Measurements from ENCODE around the gene CST3.
"Not testable (repeated sequence)": the region's sequence is repeated elsewhere in the genome, so short reads cannot be mapped to it uniquely, and the experiment has no call there.

The CST3 gene

DNA sequence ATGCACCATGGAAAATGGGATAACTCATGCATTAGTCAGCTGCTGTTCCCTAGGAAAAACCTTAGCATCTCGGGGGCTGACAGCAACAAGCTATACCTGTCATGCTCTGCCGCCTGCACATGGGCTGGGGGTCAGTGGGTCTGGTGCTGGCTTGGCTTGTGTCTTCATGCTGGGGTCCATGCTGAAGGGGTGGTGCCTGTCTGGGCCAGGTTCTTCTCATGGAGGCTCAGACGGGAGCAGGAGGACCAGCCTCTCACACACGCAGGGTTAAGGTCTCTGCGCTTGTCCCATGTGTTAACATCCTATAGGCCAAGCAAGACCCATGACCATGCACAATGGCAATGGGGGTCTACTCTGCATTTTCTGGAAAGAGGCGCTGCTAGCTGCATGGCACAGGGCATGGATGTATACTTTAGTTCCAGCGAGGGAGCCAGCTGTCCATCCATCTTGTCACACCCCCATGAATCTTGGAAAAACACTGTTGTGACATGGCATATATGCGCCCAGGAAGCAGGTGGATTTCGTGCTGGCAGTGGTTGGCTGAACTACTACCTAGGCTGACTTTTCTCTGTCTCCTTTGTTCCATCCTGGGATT lies 24.6 kb upstream of the CST3 start:
- DNase-seq (ENCODE audit: low read depth in 4 of 4, low spot score in 1 of 4) = no peak

DNA sequence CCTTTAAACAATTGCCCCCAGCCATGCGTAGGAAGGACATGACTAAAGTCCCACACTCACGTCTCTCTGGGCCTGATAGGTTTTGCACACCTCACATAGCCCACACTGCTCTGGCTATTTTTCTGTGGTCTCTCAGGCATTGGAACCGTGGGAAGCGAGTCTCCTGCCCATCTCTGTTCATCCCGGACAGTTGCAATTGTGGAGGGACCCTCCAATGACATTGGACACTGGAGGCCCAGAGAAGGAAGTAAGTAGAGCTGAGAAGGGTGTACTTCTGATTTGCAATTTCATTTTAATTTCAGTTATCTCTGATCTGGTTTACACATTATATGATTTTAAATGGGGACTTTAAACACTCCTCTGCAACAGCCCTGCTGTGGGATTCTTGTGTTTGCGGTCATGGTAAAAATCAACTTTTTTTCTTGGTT lies 23.3 kb upstream of the CST3 start:
- no peak for DNase-seq (ENCODE audit: low read depth in 4 of 4, low spot score in 1 of 4)

DNA sequence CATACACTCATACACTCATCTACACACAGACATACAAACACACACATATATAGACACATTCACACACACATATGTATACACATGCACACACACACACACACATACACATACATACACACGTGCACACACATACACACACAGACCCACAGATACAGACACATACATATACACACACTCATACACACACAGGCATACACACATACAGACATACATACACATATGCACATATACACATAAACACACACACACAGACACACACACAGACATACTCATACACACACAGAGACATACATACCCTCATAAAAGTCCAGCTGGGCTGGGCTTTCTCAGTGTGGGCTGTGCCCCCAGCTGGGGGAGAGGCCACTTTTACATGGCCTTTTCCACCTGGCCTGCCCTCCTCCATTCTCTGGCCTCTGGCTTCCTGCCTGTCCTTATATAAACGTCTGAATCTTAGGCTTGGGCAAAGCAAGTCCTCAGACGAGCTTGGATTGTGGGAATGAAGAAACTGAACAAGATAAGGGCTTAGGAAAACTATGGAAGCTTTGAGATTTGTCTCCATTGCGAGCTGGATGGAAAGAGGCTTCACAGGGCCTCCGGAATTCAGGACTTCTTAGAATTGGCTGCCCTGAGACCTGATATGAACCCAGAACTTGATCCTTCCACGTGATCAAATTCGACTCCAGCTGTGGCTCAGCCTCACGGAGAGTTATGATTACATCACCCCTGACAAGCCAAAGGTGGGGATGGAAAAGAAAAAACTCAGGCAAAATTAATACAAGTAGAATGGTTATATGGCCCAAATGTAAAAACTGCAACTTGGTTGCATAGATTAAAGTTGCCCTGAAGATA lies 22.5 kb upstream of the CST3 start:
- DNase-seq (ENCODE audit: low read depth in 4 of 4, low spot score in 1 of 4) = no peak

DNA sequence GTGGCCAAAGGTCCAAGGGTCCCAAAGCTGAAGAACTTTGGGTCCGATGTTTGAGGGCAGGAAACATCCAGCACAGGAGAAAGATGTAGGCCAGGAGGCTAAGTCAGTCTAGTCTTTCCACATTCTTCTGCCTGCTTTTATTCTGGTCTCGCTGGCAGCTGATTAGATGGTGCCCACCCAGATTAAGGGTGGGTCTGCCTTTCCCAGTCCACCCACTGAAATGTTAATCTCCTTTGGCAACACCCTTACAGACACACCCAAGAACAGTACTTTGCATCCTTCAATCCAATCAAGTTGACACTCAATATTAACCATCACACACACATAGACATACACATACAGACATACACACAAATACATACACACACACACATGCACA lies 21.8 kb upstream of the CST3 start:
- not testable (repeated sequence) for DNase-seq (ENCODE audit: low read depth in 4 of 4, low spot score in 1 of 4)

DNA sequence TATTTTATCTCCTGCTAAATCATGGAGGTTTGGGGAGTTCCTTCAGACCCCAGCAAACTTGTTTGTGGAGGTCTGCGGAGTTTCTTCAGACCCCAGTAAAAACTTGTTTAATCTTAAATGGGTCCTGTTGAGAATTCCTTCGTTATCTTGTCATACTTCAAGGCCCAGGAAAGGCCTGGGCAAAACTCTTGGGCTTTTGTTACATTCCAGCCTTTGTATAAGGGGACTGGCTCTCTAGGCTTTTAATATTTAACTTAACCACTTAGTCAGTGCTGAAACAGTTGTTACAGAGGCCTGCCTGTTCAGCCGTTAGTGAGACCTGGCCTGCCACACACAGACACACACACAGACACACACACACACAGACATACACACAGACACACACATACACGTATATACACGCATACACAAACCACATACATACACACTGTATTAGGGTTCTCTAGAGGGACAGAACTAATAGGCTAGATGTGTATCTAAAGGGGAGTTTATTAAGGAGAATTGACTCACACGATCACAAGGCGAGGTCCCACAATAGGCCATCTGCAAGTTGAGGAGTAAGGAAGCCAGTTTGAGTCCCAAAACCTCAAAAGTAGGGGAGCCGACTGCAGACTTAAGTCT lies 21.3 kb upstream of the CST3 start:
- DNase-seq (ENCODE audit: low read depth in 4 of 4, low spot score in 1 of 4) = no peak

DNA sequence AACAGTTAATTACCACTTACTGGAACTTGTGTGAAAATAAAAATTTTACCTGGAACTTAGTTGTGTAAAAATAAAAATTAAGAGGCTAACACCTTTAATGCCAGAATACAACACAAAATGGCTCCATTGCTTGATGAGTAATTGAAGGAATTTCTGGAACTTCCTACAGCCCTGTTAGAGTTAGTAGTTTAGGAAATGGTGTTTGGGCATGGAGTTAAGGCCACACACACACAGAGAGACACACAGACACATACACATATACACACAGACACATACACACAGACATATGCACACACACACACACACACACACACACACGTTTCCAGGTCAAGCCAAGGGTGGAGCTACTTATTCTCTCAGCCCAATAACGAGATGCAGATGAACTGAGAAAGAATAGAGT lies 20.6 kb upstream of the CST3 start:
- DNase-seq (ENCODE audit: low read depth in 4 of 4, low spot score in 1 of 4) = no peak

DNA sequence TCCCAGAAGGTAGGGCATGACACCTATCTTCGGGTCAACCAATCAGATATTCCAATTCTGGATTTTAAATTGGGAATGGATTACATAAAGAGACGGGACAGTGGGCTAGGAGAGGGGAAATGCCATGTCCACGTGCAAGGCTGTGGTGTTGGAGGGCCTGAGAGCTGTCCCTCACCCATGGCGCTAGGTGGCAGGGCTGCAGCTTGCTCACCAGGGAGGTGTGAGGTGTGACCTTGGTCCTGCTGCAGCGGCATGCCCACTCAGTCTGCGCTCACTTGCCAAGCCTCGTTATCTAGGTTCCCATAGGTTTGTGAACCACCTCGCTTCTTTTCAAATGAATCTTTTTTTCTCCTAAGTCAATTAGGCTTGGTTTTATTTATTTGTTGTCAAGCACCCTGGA lies 19.4 kb upstream of the CST3 start:
- DNase-seq (ENCODE audit: low read depth in 4 of 4, low spot score in 1 of 4) = no peak

DNA sequence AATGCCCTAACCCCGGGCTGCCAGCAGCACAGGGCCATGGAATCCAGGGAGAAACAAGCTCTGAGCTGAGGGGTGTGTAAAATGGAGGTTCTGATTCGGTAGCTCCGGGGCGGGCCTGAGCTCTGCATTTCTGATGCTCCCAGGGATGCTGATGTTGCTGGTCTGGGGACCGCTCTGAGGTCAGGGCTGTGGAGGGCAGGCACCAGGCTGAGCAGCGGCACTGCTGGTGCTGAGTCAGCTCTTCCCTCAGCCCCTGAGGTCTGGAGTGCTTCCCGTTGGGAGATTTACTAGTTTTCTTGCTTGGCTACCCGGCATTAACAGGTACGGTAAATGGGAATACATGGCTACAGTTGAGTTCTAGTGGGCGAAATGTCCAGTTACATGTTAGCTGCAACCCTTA lies 18.6 kb upstream of the CST3 start:
- no peak for DNase-seq (ENCODE audit: low read depth in 4 of 4, low spot score in 1 of 4)

DNA sequence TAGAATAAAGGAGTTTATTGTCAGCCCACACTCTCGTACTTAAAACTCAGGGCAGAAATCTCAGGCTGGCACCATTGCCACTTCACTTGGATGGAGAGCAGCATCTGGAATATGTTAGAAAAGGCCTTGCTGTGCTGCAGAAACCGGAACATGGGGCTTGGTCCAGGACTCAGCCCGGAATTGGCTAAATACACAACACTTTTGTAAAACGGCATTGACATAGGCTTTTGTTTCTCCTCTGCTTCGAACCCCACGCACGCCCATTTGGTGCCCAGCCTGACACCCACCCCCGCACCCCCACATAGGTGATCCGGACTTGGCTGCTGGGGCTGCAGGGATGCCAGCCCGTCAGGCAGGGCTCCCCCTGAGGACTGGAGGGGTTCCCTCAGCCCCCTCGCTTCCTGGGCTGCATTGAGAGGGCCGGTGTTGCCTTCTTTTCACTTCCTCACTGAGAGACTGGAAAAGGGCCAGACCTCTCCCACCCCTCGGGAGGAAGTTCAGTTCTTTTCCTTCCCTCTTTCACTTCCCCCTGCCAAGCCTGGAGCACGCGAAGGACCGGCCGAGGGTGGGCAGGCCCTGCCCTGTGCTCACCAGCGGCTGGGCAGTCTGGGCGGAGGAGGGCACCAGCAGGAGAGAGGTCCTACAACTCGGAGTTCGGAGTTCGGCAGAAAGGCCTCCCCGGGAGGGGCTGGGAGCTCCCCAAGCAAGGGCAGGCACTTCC lies 17.9 kb upstream of the CST3 start:
- no peak for DNase-seq (ENCODE audit: low read depth in 4 of 4, low spot score in 1 of 4)

DNA sequence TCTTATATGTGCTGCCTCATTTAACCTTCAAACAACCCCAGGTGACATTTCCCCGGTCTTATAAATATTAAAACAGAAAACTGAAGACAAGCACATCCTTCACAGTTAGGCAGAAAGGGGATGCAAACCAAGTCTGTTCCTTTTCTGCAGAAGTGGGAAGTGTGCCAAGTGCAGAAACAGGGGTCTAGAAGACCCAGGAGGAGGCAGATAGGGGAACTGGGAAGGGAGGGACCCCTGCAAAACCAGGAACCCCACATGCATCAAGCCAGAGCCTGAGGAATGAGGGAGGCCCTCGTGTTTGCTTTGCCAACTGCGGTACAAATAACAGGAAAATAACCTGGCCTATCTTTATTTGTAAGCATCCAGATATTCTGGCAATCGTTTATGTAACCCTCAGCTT lies 17.0 kb upstream of the CST3 start:
- DNase-seq (ENCODE audit: low read depth in 4 of 4, low spot score in 1 of 4) = no peak

DNA sequence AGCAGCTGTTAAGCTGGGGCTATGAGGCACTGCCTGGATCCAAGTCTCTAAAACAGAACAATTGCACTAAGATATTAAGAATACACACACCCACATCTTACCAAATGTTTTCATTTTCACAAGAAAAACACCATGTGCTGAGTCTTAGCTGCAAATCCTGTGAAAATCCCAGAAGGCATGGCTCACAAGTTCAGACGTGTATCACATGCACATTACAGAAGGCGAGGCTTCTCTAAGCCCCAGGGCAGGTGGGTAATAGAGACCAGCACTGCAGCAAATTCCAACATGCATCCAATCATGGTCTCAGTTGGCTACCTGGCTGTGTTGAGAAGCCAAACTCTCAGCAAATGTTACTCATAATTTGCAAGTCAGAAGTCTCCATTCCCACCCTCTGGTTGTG lies 16.2 kb upstream of the CST3 start:
- DNase-seq (ENCODE audit: low read depth in 4 of 4, low spot score in 1 of 4) = no peak

DNA sequence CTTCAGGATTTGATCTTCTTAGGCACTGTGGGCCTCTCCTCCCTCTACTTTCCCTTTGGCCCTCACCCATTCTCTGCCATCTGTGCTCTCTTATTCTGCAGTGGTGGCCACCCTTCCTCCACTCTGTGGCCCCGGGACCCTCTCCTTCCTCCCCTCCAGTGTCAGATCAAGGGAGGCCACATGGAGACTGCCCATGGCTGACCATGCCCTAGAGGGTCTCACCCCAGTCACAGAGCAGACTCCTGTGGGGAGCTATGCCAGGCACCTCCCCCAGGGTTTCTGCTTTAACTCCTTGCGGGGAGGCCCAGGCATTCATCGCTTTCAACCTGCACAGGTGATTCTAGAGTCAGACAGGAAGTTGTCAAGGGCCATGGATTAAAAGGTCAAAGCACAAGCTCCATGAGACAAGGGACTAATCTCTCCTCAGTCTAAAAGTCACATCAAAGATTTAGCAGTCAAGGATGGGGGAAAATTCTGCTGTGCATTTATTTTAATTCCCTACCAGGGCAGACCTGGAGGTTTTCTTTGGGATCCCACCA lies 15.7 kb upstream of the CST3 start:
- DNase-seq (ENCODE audit: low read depth in 4 of 4, low spot score in 1 of 4) = no peak

DNA sequence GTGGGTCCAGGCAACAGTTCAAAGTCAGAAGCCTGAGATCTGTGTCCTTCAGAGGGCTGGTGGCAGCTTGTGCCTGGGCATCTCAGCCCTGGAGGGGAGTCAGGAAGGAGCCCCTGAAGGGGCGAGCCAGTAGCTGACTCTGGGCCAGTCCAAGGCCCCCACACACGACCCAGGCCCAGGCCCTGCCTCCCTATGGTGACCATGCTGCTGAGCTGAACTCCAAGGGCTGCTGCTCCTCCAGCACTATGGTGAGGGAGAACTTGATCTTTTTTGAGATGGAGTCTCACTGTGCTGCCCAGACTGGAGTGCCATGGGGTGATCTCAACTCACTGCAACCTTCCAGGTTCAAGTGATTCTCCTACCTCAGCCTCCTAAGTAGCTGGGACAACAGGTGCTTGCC lies 15.2 kb upstream of the CST3 start:
- DNase-seq (ENCODE audit: low read depth in 4 of 4, low spot score in 1 of 4) = no peak

DNA sequence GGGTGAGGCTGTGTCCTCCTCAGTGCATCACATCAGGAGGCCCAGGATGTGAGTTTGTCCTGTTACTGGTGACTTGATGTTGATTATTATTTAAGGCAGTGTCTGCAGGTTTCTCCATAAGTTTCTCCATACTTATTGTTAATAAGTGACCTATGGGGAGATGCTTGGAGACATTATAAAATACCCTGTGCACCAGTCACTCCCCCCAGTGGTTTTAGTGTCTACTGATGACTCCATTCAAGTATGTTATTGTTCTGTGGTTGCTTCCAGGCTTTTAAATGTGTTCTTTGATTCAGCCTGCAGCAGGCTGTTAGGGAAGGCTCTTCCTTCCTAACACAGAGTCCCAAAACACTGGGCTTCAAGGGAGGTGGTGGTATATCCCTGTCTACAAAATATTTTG lies 14.6 kb upstream of the CST3 start:
- no peak for DNase-seq (ENCODE audit: low read depth in 4 of 4, low spot score in 1 of 4)

DNA sequence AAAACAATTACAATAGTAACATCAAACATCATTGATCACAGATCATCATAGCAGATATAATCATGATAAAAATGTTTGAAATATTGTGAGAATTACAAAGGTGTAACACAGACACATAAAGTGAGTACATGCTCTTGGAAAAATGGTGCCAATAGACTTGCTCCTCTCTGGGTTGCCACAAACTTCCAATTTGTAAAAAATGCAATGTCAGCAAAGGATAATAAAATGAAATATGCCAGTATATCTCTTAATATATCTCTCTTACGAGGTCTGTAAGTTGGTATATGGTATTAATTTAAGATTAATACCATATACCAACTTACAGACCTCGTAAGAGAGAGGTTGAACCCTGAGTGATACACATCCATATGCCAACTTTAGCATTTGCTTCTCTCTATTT lies 13.4 kb upstream of the CST3 start:
- DNase-seq (ENCODE audit: low read depth in 4 of 4, low spot score in 1 of 4) = no peak

DNA sequence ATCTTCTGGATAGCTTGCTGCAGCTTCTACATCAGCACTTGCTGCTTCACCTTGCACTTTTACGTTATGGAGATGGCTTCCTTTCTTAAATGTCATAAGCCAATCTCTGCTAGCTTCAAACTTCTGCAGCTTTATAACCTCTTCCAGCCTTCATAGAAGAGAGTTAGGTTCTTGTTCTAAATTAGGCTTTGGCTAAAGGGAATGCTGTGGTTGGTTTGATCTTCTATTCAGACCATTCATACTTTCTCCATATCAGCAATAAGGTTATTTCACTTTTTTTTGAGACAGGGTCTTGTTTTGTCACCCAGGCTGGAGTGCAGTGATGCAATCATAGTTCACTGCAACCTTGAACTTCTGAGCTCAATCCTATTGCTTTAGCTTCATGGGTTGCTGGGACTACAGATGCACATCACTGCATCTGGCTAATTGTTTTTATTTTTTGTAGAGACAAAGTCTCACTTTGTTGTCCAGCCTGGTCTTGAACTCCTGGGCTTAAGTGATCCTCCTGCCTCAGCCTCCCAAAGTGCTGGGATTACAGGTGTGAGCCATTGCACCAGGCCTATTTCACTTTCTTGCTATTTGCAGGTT lies 12.2 kb upstream of the CST3 start:
- no peak for DNase-seq (ENCODE audit: low read depth in 4 of 4, low spot score in 1 of 4)

DNA sequence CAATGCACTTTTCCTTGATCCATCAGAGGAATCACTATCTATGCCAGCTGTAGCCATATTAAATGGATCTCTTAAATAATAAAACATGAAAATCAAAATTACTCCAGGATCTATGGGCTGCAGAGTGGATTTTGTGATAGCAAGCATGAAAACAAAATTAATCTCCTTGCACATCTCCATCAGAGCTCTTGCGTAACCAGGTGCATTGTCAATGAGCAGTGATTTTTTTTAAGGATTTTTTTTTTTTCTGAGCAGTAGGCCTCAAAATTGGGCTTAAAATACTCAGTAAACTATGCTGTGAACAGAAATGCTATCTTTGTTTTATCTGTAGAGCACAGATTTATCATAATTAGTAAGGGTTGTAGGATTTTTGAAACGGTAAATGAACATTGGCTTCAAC lies 11.5 kb upstream of the CST3 start:
- DNase-seq (ENCODE audit: low read depth in 4 of 4, low spot score in 1 of 4) = no peak

DNA sequence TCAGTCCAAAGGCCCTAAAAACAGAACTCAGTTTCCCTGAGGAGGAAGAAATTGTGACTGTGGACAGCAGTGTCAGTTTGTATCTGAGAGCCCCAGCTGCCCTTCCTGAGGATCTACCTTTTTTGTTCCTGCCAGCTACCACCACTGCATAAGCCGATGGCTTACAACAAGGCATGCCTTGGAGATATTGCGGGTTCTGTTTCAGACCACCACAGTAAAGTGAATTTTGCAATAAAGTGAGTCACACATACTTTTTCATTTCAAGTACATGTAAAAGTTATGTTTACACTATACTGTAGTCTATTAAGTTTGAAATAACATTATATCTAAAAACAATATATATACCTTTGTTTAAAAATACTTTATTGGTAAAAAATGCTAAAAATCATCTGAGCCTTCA lies 9.6 kb upstream of the CST3 start:
- DNase-seq (ENCODE audit: low read depth in 4 of 4, low spot score in 1 of 4) = no peak

DNA sequence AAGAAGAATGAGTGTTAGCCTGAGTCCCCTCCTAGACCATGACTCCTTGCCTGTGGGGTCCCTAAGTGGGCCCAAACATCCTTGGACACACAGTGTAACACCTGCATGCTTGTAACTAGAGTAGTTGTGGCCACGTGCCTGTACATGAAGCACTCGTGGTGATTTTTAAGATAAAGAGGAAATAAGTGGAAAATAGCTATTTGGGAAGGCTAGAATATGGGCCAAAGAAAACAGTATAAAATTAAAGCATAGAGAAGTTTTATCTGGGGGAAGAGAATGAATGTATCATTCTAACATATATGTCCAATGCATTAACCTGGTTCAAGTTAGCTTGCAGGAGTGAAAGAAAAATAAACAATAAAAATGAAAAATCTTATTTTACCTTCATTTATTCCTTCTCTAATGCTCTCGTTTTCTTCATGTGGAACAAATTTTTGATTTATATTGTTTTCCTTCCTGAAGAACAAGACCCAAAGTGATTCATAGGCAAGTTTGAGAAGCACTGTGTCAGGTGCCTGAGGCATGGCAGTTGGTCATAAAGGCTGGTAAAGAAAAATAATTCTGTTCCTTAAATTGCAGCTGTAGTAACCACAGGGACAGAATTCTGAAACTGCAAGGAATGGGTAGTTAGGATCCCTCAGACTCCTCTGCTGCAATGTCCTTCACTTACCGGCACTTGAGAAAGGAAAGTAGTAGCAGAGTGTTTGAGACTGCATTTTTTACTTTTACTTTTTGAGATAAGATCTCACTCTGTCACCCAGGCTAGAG lies 8.5 kb upstream of the CST3 start:
- DNase-seq (ENCODE audit: low read depth in 4 of 4, low spot score in 1 of 4) = no peak

DNA sequence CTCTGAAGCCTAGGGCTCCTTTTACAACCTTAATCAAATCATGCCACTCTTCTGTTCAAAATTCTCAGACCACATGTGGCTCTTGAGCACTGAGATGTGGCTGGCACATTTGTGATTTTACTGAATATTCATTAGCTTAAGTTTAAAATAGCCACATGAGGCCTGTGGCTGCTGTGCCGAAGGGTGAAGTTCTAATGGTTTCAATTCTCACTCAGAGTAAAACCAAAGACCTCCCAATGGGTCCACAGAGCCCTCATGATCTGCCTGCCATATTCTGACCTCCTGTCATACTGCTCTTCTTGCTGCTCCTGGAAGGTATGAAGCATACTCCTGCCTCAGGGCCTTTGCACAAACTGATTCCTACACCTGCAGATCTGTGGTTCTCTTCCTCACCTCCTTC lies 7.8 kb upstream of the CST3 start:
- DNase-seq (ENCODE audit: low read depth in 4 of 4, low spot score in 1 of 4) = no peak

DNA sequence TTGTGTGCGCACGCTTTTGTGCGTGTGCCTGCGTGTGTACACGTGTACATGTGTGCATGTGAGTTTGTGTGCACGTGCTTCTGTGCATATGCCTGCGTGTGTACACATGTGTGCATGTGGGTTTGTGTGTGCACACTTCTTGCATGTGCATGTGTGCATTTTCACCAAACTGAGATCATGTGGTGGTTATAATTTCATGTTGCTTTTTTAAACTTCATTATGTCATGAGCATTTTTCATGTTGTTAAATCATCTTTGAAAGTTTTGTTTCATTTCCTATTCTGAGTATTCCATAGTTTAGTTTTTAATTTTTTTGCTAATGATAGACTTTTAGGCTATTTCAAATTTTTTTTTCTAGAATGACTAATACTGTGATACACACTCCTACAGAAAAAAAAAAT lies 6.4 kb upstream of the CST3 start:
- DNase-seq (ENCODE audit: low read depth in 4 of 4, low spot score in 1 of 4) = no peak

All from stimulated activated CD4-positive, alpha-beta T cell treated with anti-CD3 and anti-CD28 coated beads, Interleukin-1b, Interleukin-23, amount 100 ng/mL, for 24 hours (primary cell).